Right cardiac atrium (tissue), 5 donors: ENCODE results near the gene UVSSA. TPM values are rescaled to one million over a fixed set of nuclear protein-coding genes. Genes with fewer than 3 reads are reported as not detected.

Experiments
- ATAC-seq, 2 donors: fragments of 200-7000 bp; cut with Tn5 transposase; one replicate each; pipeline versions ENCODE4 v1.8.0 to v1.9.1; 2020; ENCODE audit warnings: moderate library complexity in 2 of 2, mild to moderate bottlenecking in 1 of 2
- DNase-seq, 3 donors: peaks; one replicate each; pipeline ENCODE4 v3.0.0-alpha.2; 2020
- H3K27ac ChIP-seq: one replicate; pipeline ENCODE4 v1.5.1; 2013; ENCODE audit warnings: mild to moderate bottlenecking, low read length, control low read depth, moderate library complexity
- H3K27me3 ChIP-seq: one replicate; pipeline ENCODE4 v1.6.1; 2013; ENCODE audit not compliant: control insufficient read depth, insufficient read depth
- H3K4me1 ChIP-seq: one replicate; pipeline ENCODE4 v1.6.1; 2013; ENCODE audit warnings: low read length; ENCODE audit not compliant: control insufficient read depth, insufficient read depth
- H3K4me3 ChIP-seq: one replicate; pipeline ENCODE4 v1.5.1; 2013; ENCODE audit warnings: low read length, control low read depth
- H3K9me3 ChIP-seq: one replicate; pipeline ENCODE4 v1.6.1; 2013; ENCODE audit warnings: low read length; ENCODE audit not compliant: control insufficient read depth
- WGBS: extraction: QIAGEN DNeasy Blood & Tissue Kit; methylation state at CpG from one replicate; pipeline ENCODE4 v1.1.7; 2013; 5-methylcytosine and 5-hydroxymethylcytosine counted together
- intact Hi-C, 4 donors: fragments of 100-400 bp; cut with DNase I; formaldehyde crosslinking; loops; one replicate each; pipeline versions ENCODE4 v1.11.0 to v1.14.0; 2022 to 2023
- polyA plus RNA-seq: library from polyadenylated mRNA; stranded (reverse); fragments of 200-250 nt; gene quantifications from one replicate; pipeline ENCODE4 v1.2.3, GENCODE V29; 2013
- total RNA-seq, 4 donors: library from RNA; stranded (reverse); fragmentation: NEBNext Ultra II Directional; extraction: Animal tissue kit (Norgen Biotek cat#: 25700); gene quantifications; one replicate each; pipeline ENCODE4 v1.2.1, GENCODE V29; 2021
- donor health status: healthy with polysubstance abuse.
- donor health status: DM: no; HTN: yes; CAD: no.
- donor health status: DM: no; HTN: no; CAD: no.
- donor health status: DM: no; HTN: yes; CAD: no; lungs with severe emphysema.
- donor health status: DM: yes; HTN: yes; CAD: no.

Gene UVSSA
- total and polyA plus RNA-seq, 5 donors, result 5.0 to 8.8 (median 8.3) TPM

GRCh38 chr4:1351854-1352566 lies 5.0 kb downstream of the UVSSA start:
- peak; percentile 85 to 94 (median 93) for DNase-seq
- Histone ChIP-seq H3K4me1 (no peaks in the 10 kb centered on the region), H3K4me3 (no peak overlapping the region), H3K27ac (no peak overlapping the region), H3K27me3 (no peaks in the 10 kb centered on the region), H3K9me3 (no peaks in the 10 kb centered on the region)
- intact Hi-C loops, result loop anchor here in 2 of 4 donors (2.0 to 10.0 kb wide), 3 partner anchors 217 to 373 kb away; partner anchors contain the start of genes TACC3 (in 1 of the 2) and TMEM129 (in 1 of the 2)
- WGBS, result 37% methylated on average over 24 of the region's 24 CpGs
- ATAC-seq, result peak; percentile 15 to 20

- Histone ChIP-seq H3K9me3 (no peaks in the 10 kb centered on the region), H3K27ac (no peak overlapping the region), H3K27me3 (no peaks in the 10 kb centered on the region), H3K4me1 (no peaks in the 10 kb centered on the region), H3K4me3 (no peak overlapping the region)
- intact Hi-C loops, result loop anchor here in 2 of 4 donors (2.0 to 10.0 kb wide), 3 partner anchors 218 to 372 kb away; partner anchors contain the start of genes TACC3 (in 1 of the 2) and TMEM129 (in 1 of the 2)
- 90% methylated on average over 12 of the region's 12 CpGs for WGBS
- ATAC-seq (no peak), DNase-seq (peak in 1 of 3 donors; percentile 48)
Measured at GRCh38 chr4:1352567-1352900, 5.5 kb downstream of the UVSSA start.

- Histone ChIP-seq H3K9me3 (no peaks in the 10 kb centered on the region), H3K27me3 (no peaks in the 10 kb centered on the region), H3K27ac (no peak overlapping the region), H3K4me3 (no peak overlapping the region), H3K4me1 (no peaks in the 10 kb centered on the region)
- WGBS, result 89% methylated on average over 30 of the region's 30 CpGs
- ATAC-seq (no peak), DNase-seq (peak in 2 of 3 donors; percentile 54 to 64)
- intact Hi-C loops, result loop anchor here in 2 of 4 donors (2.0 to 10.0 kb wide), 3 partner anchors 219 to 371 kb away; partner anchors contain the start of genes TACC3 (in 1 of the 2) and TMEM129 (in 1 of the 2)
Measured at GRCh38 chr4:1353186-1354055, 6.4 kb downstream of the UVSSA start.

GRCh38 chr4:1354136-1354982 lies 7.4 kb downstream of the UVSSA start:
- Histone ChIP-seq H3K4me1 (no peaks in the 10 kb centered on the region), H3K9me3 (no peaks in the 10 kb centered on the region), H3K27me3 (no peaks in the 10 kb centered on the region), H3K27ac (no peak overlapping the region), H3K4me3 (no peak overlapping the region)
- intact Hi-C loops, result loop anchor here in 1 of 4 donors (10.0 kb wide), 2 partner anchors 220 to 370 kb away; partner anchors contain the start of genes TACC3 and TMEM129
- ATAC-seq (no peak), DNase-seq (peak in 2 of 3 donors; percentile 44 to 59)
- 91% methylated on average over 36 of the region's 36 CpGs for WGBS

- ATAC-seq (no peak), DNase-seq (peak in 1 of 3 donors; percentile 50)
- 93% methylated on average over 18 of the region's 18 CpGs for WGBS
- Histone ChIP-seq H3K9me3 (no peaks in the 10 kb centered on the region), H3K4me1 (no peaks in the 10 kb centered on the region), H3K27ac (no peak overlapping the region), H3K4me3 (no peak overlapping the region), H3K27me3 (no peaks in the 10 kb centered on the region)
- intact Hi-C loops, result loop anchor here (5.0 to 10.0 kb wide), 4 partner anchors 220 to 370 kb away; partner anchors contain the start of genes TACC3 (in 1 of the 4) and TMEM129 (in 1 of the 4)
Measured at GRCh38 chr4:1354983-1355275, 7.9 kb downstream of the UVSSA start.

- Histone ChIP-seq H3K4me3 (no peak overlapping the region), H3K4me1 (no peaks in the 10 kb centered on the region), H3K27me3 (no peaks in the 10 kb centered on the region), H3K27ac (no peak overlapping the region), H3K9me3 (no peaks in the 10 kb centered on the region)
- peak in 1 of 3 donors; percentile 48 for DNase-seq
- ATAC-seq, result no peak
- 92% methylated on average over 14 of the region's 14 CpGs for WGBS
- intact Hi-C loops, result loop anchor here (5.0 to 10.0 kb wide), 4 partner anchors 221 to 369 kb away; partner anchors contain the start of genes TACC3 (in 1 of the 4) and TMEM129 (in 1 of the 4)
Measured at GRCh38 chr4:1355378-1355777, 8.4 kb downstream of the UVSSA start.

- Histone ChIP-seq H3K9me3 (no peaks in the 10 kb centered on the region), H3K4me1 (no peaks in the 10 kb centered on the region), H3K27me3 (no peaks in the 10 kb centered on the region), H3K4me3 (no peak overlapping the region), H3K27ac (no peak overlapping the region)
- DNase-seq (peak; percentile 70 to 89 (median 87)), ATAC-seq (peak; percentile 10 to 36)
- intact Hi-C loops, result loop anchor here (2.0 to 10.0 kb wide), 5 partner anchors 222 to 368 kb away; partner anchors contain the start of genes TACC3 (in 1 of the 4) and TMEM129 (in 1 of the 4)
- WGBS, result 51% methylated on average over 28 of the region's 28 CpGs
Measured at GRCh38 chr4:1356181-1356998, 9.4 kb downstream of the UVSSA start.

- intact Hi-C loops, result loop anchor here (2.0 to 10.0 kb wide), 5 partner anchors 223 to 367 kb away; partner anchors contain the start of genes TACC3 (in 1 of the 4) and TMEM129 (in 1 of the 4)
- H3K27ac ChIP-seq, result no peak overlapping the region
- DNase-seq, result peak; percentile 11 to 66 (median 58)
- no peak overlapping the region for H3K4me3 ChIP-seq
- H3K9me3 ChIP-seq, result no peaks in the 10 kb centered on the region
- WGBS, result 92% methylated on average over 27 of the region's 27 CpGs
- ATAC-seq, result no peak
- no peaks in the 10 kb centered on the region for H3K27me3 ChIP-seq
- no peaks in the 10 kb centered on the region for H3K4me1 ChIP-seq
Measured at GRCh38 chr4:1357356-1358248, 10.6 kb downstream of the UVSSA start.
